Fibroblast of lung (primary cell): ENCODE data around the gene MINDY4B. TPM values are rescaled to one million over a fixed set of nuclear protein-coding genes. Genes with fewer than 3 reads are reported as not detected.

Experiments
- DNase-seq, 2 donors: peaks; one replicate each; pipeline versions ENCODE4 v3.0.0 to v3.0.0-alpha.2; 2010; ENCODE audit warnings: low read depth in 2 of 2
- H2AFZ ChIP-seq: 2 replicates; pipeline ENCODE4 v1.5.1; 2012; ENCODE audit warnings: low read length, control low read depth, inconsistent platforms
- H3K27ac ChIP-seq: 2 replicates; pipeline ENCODE4 v1.5.1; 2011; ENCODE audit warnings: low read length, control low read depth; ENCODE audit not compliant: insufficient read depth
- H3K27me3 ChIP-seq: 2 replicates; pipeline ENCODE4 v1.5.1; 2011; ENCODE audit warnings: mild to moderate bottlenecking, low read length; ENCODE audit not compliant: control insufficient read depth, insufficient read depth
- H3K36me3 ChIP-seq: 2 replicates; pipeline ENCODE4 v1.5.1; 2011; ENCODE audit warnings: low read length; ENCODE audit not compliant: control insufficient read depth, insufficient read depth
- H3K4me1 ChIP-seq: 2 replicates; pipeline ENCODE4 v1.5.1; 2011; ENCODE audit warnings: low read length; ENCODE audit not compliant: control insufficient read depth, insufficient read depth; ENCODE audit errors: extremely low read depth
- H3K4me2 ChIP-seq: 2 replicates; pipeline ENCODE4 v1.5.1; 2011; ENCODE audit warnings: low read length, control low read depth; ENCODE audit not compliant: insufficient read depth; ENCODE audit errors: extremely low read depth
- H3K4me3 ChIP-seq, 4 experiments: fragments of 200-600 bp in 1 of 4; sonication (generic) in 1 of 4; replicated peaks in 1 of 4; 2 replicates each; pipeline ENCODE4 v1.5.1; 2011 to 2016; ENCODE audit warnings: low read length in 4 of 4, low read depth in 3 of 4, mild to moderate bottlenecking in 3 of 4, control low read depth in 2 of 4, inconsistent platforms in 1 of 4, mixed read lengths in 1 of 4; ENCODE audit not compliant: insufficient read depth in 1 of 4; ENCODE audit errors: control extremely low read depth in 1 of 4
- H3K79me2 ChIP-seq: 2 replicates; pipeline ENCODE4 v1.5.1; 2012; ENCODE audit warnings: mild to moderate bottlenecking, low read length, inconsistent platforms; ENCODE audit not compliant: control insufficient read depth, insufficient read depth
- H3K9ac ChIP-seq: 2 replicates; pipeline ENCODE4 v1.5.1; 2011; ENCODE audit warnings: mild to moderate bottlenecking, low read length, control low read depth; ENCODE audit not compliant: insufficient read depth
- H3K9me3 ChIP-seq: 2 replicates; pipeline ENCODE4 v1.5.1; 2012; ENCODE audit warnings: low read depth, low read length; ENCODE audit not compliant: control insufficient read depth, insufficient read depth
- H4K20me1 ChIP-seq: 2 replicates; pipeline ENCODE4 v1.5.1; 2011; ENCODE audit warnings: low read length; ENCODE audit not compliant: control insufficient read depth, insufficient read depth; ENCODE audit errors: extremely low read depth
- EZH2 ChIP-seq: IDR thresholded peaks from 2 replicates; pipeline ENCODE4 v1.5.1; 2012; ENCODE audit warnings: low read length, control low read depth, mild to moderate bottlenecking; ENCODE audit errors: missing control alignments
- polyA plus RNA-seq, 2 donors: library from polyadenylated mRNA; depleted of rRNA in 1 of 2; stranded (reverse) in 1 of 2; unstranded in 1 of 2; fragments of >200 nt; gene quantifications; 2 replicates each; pipeline ENCODE4 v1.2.1, GENCODE V29; 2011 to 2012; ENCODE audit warnings: missing spikeins in 1 of 2
- total RNA-seq: library from RNA; depleted of rRNA; stranded (reverse); fragments of >200 nt; gene quantifications from 2 replicates; pipeline ENCODE4 v1.2.1, GENCODE V29; 2014
- TF ChIP-seq, protein P1 (sequence below), 2 donors: IDR thresholded peaks in 1 of 2; conservative IDR thresholded peaks in 1 of 2; 1 replicate in 1 of 2; 2 replicates in 1 of 2; pipeline ENCODE4 v1.5.1; 2011 to 2012; ENCODE audit warnings: low read length in 2 of 2, control low read depth in 1 of 2, inconsistent platforms in 1 of 2, low read depth in 1 of 2, mild to moderate bottlenecking in 1 of 2

The MINDY4B gene
- total and polyA plus RNA-seq, 2 donors (not counting 1 experiment from before 2014, with no cell fraction given), result not detected

DNA sequence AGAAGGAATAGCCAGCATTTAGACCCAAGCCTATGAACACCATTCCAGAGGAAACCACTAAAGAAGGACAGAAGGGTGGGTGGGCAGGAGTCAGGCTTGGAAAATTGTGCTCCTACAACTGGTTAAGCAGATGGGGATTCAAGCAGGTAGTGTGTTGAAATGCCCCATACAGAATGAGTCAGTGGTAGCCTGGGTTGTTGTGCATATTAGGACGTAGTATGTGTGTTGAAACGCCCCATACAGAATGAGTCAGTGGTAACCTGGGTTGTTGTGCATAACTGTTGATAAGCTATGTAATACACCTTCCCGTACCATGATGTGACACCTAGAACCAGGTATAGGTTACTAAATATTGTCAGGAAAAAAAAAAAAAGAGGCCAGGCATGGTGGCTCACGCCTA, 34.0 kb downstream of the MINDY4B start:
- H3K9me3 ChIP-seq, result no peaks in the 10 kb centered on the region
- no peak overlapping the region for H3K27ac ChIP-seq
- peak in 1 of 2 donors; percentile 40 for DNase-seq

DNA sequence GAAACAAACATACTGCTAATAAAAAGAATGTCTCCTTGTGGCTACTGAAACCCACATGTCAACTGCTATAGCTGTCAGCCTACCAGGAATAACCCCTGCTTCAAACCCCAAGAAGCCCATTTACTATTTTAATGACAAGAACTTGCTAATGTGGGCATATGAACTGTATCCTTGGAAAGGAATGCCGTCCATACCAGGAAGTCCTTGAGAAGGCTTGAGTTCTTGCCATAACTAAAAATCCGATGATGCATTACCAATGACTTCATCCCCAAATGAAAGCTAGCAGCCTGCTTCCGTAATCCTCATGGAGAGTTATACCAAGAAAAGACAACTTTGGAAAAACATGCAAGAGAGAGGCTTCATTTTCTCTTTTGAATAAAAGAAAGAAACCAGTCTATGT, 34.8 kb downstream of the MINDY4B start:
- no peaks in the 10 kb centered on the region for H3K9me3 ChIP-seq
- H3K4me3 ChIP-seq, result no peak overlapping the region
- H2AFZ ChIP-seq, result no peak overlapping the region
- H3K4me2 ChIP-seq, result no peak overlapping the region
- no peaks in the 10 kb centered on the region for H3K4me1 ChIP-seq
- H3K9ac ChIP-seq, result no peak overlapping the region
- H3K79me2 ChIP-seq, result no peaks in the 10 kb centered on the region
- peaks cover 4% of the 10 kb centered on the region for H3K27me3 ChIP-seq
- H3K27ac ChIP-seq, result no peak overlapping the region
- peak; percentile 19 to 91 for DNase-seq
- H4K20me1 ChIP-seq, result no peaks in the 10 kb centered on the region
- no peak for TF ChIP-seq EZH2
- TF ChIP-seq, protein P1, sequence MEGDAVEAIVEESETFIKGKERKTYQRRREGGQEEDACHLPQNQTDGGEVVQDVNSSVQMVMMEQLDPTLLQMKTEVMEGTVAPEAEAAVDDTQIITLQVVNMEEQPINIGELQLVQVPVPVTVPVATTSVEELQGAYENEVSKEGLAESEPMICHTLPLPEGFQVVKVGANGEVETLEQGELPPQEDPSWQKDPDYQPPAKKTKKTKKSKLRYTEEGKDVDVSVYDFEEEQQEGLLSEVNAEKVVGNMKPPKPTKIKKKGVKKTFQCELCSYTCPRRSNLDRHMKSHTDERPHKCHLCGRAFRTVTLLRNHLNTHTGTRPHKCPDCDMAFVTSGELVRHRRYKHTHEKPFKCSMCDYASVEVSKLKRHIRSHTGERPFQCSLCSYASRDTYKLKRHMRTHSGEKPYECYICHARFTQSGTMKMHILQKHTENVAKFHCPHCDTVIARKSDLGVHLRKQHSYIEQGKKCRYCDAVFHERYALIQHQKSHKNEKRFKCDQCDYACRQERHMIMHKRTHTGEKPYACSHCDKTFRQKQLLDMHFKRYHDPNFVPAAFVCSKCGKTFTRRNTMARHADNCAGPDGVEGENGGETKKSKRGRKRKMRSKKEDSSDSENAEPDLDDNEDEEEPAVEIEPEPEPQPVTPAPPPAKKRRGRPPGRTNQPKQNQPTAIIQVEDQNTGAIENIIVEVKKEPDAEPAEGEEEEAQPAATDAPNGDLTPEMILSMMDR (conservative IDR thresholded peaks at IDR 0.05 in 1 of 2, IDR thresholded peaks at IDR 0.05 in 1 of 2; ENCODE audit: low read depth in 1 of 2, low read length in 2 of 2), result no peak
- no peaks in the 10 kb centered on the region for H3K36me3 ChIP-seq

More for the DNA sequence above, 34.0 kb downstream of the MINDY4B start:
- Histone ChIP-seq H2AFZ (no peak overlapping the region), H3K9ac (no peak overlapping the region), H3K4me1 (no peaks in the 10 kb centered on the region), H4K20me1 (no peaks in the 10 kb centered on the region), H3K4me2 (no peak overlapping the region), H3K79me2 (no peaks in the 10 kb centered on the region), H3K36me3 (no peaks in the 10 kb centered on the region), H3K27me3 (peaks cover 4% of the 10 kb centered on the region), H3K4me3 (no peak overlapping the region)
- TF ChIP-seq, protein P1 (conservative IDR thresholded peaks at IDR 0.05 in 1 of 2, IDR thresholded peaks at IDR 0.05 in 1 of 2; ENCODE audit: low read depth in 1 of 2, low read length in 2 of 2), result no peak
- TF ChIP-seq EZH2, result no peak

DNA sequence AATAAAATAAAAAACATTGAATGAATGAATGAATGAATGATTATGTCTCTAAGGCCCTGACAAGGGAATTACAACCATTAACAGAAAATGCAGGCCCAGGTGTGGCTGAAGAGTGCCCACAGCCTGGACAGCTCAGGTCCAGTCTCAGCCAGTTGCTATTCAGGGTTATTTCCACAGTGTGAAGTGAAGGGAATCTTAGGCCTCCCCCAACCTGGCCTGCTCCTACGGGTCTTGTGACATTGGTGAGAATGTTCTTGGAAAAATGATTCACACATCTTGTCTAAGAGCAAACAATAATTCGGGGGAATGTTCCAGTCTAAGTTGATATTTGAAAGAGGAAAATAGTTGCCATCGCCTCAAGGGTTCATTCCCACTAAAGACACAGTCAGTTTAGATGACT, 37.0 kb downstream of the MINDY4B start:
- no peaks in the 10 kb centered on the region for H3K36me3 ChIP-seq
- H3K4me3 ChIP-seq, result no peak overlapping the region
- DNase-seq, result no peak
- H3K4me1 ChIP-seq, result no peaks in the 10 kb centered on the region
- no peak overlapping the region for H3K9ac ChIP-seq
- H3K27ac ChIP-seq, result no peak overlapping the region
- TF ChIP-seq EZH2, result no peak
- TF ChIP-seq, protein P1 (conservative IDR thresholded peaks at IDR 0.05 in 1 of 2, IDR thresholded peaks at IDR 0.05 in 1 of 2; ENCODE audit: low read depth in 1 of 2, low read length in 2 of 2), result no peak
- no peaks in the 10 kb centered on the region for H3K79me2 ChIP-seq
- H2AFZ ChIP-seq, result no peak overlapping the region
- no peaks in the 10 kb centered on the region for H3K9me3 ChIP-seq
- H3K27me3 ChIP-seq, result peaks cover 4% of the 10 kb centered on the region
- H4K20me1 ChIP-seq, result no peaks in the 10 kb centered on the region
- H3K4me2 ChIP-seq, result no peak overlapping the region
